IPS DF 4.7 (cell line): Measurements from ENCODE around the gene UBXN6.

Source experiments
- DNase-seq: peaks from one replicate; pipeline ENCODE4 v3.0.0-alpha.2; 2013; ENCODE audit warnings: low spot score; ENCODE audit errors: extremely low read depth

UBXN6 gene

GRCh38 chr19:4457654-4458395, at the start of gene UBXN6:
Gene UBXN6 (minus strand): TSS chr19:4457794. CDS start chr19:4457697, 97 bp downstream.
- peak; percentile 88 for DNase-seq

- no peak for DNase-seq
Measured at GRCh38 chr19:4507150-4507452, 49.5 kb upstream of the UBXN6 start.

GRCh38 chr19:4506449-4507149, 49.0 kb upstream of the UBXN6 start:
- no peak for DNase-seq

GRCh38 chr19:4505570-4506448, 48.2 kb upstream of the UBXN6 start:
- no peak for DNase-seq

GRCh38 chr19:4504891-4505569, 47.4 kb upstream of the UBXN6 start:
- DNase-seq = no peak

GRCh38 chr19:4504297-4504701, 46.7 kb upstream of the UBXN6 start:
- DNase-seq = no peak

- DNase-seq = no peak
Measured at GRCh38 chr19:4503825-4504170, 46.2 kb upstream of the UBXN6 start.

GRCh38 chr19:4503132-4503824, 45.7 kb upstream of the UBXN6 start:
- DNase-seq = no peak

GRCh38 chr19:4502282-4503131, 44.9 kb upstream of the UBXN6 start:
- DNase-seq = no peak

- DNase-seq = no peak
Measured at GRCh38 chr19:4501691-4502090, 44.1 kb upstream of the UBXN6 start.

GRCh38 chr19:4500841-4501591, 43.4 kb upstream of the UBXN6 start:
- DNase-seq = no peak

GRCh38 chr19:4499855-4500254, 42.3 kb upstream of the UBXN6 start:
- no peak for DNase-seq

- DNase-seq = no peak
Measured at GRCh38 chr19:4499318-4499717, 41.7 kb upstream of the UBXN6 start.

- DNase-seq = no peak
Measured at GRCh38 chr19:4498694-4499093, 41.1 kb upstream of the UBXN6 start.

GRCh38 chr19:4497770-4498389, 40.3 kb upstream of the UBXN6 start:
- no peak for DNase-seq

GRCh38 chr19:4496304-4496703, 38.7 kb upstream of the UBXN6 start:
- DNase-seq = no peak

GRCh38 chr19:4495471-4495870, 37.9 kb upstream of the UBXN6 start:
- DNase-seq = no peak

GRCh38 chr19:4494691-4495064, 37.1 kb upstream of the UBXN6 start:
- no peak for DNase-seq
